Measurements from ENCODE around the gene MAGI3.

MAGI3 gene

DNA sequence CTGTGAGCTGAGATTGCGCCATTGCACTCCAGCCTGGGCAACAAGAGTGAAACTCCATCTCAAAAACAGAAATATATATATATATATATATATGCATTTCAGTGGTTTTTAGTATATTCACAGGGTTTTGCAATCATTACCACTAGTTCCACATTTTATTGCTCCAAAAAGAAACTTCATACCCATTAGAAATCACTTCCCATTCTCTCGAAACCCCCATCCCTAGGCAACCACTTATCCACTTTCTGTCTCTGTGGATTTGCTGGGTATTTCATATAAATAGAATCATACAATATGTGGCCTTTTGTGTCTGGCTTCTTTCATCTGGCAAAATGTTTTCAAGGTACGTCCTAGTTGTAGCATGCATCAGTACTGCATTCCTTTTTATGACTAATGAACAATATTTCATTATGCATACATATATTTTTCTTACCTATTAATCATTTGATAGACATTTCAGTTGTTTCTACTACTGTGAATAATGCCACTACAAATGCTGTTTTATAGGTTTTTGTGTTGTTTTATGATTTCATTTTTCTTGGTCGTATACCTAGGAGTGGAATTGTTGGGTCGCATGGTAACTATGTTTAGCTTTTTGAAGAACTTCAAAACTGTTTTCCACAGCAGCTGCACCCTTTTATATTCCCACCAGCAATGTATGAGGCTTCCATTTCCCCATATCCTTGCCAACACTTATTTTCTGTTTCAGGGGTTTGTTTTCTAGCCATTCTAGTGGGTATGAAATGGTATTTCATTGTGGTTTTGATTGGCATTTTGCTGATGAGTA is 273.0 kb downstream of the MAGI3 start:
- DNase-seq: no peak

GRCh38 chr1:113665071-113665470 is 274.8 kb downstream of the MAGI3 start:
- DNase-seq: no peak

DNA sequence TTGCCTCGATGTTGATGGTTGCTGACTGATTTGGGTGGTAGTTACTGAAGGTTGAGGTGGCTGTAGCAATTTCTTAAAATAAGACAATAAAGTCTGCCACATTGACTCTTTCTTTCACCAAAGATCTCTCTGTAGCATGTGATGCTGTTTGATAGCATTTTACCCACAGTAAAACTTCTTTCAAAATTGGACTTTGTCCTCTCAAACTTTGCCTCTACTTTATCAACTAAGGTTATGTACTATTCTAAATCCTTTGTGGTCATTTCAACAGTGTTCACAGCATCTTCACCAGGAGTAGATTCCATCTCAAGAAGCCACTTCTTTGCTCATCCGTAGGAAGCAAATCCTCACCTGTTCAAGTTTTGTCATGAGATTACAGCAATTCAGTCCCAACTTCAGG is 275.8 kb downstream of the MAGI3 start:
- no peak for DNase-seq

- DNase-seq: no peak
Measured at GRCh38 chr1:113669988-113670387, 279.7 kb downstream of the MAGI3 start.

DNA sequence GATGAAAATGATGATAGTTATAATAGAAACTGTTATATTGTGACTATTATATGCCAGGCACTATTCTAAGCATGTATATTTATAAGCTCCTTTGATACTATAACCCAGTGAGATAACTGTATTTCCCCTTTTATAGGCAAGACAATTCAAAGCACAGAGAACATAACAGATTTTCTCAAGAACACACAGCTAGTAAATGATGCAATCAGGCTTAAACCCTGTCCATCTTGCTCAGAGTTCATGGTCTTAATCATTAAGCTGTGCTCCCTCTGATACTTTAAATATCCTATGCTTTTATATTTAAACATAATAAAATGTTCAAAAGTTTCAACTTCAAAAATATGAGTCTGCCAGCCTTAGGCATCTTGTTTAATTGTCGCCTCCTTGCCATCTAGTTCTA is 280.3 kb downstream of the MAGI3 start:
- DNase-seq: no peak

GRCh38 chr1:113672491-113672890 is 282.2 kb downstream of the MAGI3 start:
- no peak for DNase-seq

DNA sequence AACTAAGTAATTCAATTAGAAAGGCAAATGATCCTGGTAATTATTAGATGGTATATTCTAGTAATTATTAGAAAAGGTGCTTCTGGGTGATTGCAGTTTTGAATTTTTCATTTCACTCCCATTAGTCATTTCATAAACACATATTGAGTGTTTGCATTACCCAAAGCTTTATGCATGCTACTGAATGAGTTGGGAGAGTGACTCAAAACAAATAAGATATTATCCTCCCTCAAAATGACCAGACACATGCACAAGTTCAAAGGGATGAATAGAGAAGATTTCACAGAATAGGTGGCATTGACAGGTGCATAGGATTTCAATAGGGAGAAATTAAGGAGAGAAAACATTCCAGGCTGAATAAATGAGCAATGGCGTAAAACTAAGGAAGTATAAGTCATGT is 284.3 kb downstream of the MAGI3 start:
- DNase-seq: no peak

- no peak for DNase-seq
Measured at GRCh38 chr1:113675302-113675701, 285.0 kb downstream of the MAGI3 start.

GRCh38 chr1:113676524-113676923 is 286.2 kb downstream of the MAGI3 start:
- no peak for DNase-seq

DNA sequence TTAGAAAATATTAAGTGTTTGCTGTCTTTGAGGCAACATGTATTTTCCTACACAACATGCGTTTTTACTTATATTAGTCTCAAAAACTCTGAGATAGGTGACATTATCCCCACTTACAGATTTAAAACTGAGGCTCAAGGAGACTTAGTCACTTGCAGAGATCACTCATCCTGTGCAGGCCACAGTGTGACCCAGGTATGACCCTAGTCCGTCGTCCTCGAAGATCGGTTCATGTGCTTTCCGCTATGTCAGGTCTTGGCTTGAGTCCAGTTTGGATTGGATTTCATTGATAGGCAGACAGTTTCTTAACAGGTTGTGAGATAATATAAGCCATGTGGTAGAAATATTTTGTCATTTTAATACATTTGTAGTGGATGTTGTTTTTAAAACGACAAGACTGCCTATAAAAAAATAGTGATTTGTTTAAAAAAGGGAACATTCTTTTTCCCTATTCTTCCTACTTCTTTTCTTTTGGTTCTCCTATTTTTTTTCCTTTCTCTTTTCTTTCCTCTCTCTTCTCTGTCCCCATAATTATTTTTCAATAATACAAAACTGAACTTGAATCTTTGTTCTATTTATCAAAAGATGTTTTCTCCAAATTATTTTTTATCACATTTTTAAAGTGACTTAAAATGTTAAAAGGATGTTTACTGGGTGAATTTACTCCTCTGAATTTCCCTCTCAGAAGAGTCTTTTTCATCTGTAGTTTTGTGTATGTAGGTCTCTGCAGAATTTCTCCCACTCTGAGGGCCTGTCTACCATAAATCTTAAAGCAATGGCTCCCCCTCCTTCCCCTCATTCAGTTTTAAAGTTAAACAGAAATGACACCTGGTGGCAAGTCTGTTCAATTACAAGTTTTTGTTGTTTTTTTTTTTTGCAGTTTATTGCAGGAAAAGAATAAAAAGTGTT is 287.2 kb downstream of the MAGI3 start:
- DNase-seq: no peak

DNA sequence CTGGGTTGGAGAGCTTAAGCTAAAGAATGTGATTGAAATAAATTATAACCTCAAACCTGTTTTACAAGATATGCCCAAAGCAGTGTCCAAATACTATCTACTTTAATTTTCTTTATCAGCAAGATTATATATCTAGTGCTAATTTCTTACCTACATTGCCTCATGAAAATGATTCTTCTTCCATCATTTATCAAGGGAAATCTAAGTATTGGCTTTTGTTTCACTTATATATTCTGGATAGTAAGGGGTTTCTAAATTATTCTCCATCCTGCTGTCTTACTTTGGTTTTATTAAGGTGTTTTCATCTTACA is 287.8 kb downstream of the MAGI3 start:
- DNase-seq: no peak

- DNase-seq: no peak
Measured at GRCh38 chr1:113681596-113682337, 291.5 kb downstream of the MAGI3 start.

DNA sequence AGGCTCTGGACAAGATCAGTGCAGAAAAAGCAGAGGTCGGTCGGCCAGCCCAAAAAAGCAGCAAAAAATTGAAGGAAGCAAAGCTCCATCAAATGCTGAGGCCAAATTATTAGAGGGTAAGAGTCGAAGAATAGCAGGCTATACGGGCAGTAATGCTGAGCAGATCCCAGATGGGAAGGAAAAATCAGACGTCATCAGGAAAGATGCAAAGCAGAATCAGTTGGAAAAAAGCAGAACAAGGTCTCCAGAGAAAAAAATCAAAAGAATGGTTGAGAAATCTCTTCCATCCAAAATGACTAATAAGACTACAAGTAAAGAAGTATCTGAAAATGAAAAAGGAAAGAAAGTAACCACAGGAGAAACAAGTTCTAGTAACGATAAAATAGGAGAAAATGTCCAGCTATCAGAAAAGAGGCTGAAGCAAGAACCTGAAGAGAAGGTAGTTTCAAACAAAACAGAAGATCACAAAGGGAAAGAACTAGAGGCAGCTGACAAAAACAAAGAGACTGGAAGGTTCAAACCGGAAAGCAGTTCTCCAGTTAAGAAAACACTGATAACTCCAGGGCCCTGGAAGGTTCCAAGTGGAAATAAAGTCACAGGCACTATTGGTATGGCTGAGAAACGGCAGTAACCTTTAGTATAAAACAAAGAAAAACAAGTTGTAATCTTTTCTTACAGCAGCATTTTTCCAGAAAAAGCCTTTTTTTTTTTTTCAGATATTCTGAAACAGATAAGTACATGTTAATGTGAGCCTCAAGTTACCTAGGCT is 293.3 kb downstream of the MAGI3 start:
- DNase-seq: no peak

DNA sequence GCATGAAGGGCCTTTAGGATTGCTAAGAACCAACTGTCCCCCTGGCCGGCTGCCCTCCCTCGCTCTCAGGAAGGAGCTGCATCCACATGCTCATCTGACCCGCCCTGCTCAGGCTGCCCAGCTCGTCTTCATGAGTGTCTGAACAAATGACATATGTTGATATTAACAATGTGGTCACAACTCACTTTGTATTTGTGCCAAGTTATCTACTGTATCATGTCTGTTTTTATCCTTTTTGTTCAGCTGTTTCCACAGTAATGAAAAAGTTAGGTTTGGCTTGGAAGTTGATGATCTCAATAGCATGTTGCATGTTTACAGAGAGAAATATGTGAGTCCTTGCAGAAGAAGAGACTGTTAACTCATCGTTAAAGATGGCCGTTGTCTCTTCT is 293.8 kb downstream of the MAGI3 start:
- DNase-seq: no peak

DNA sequence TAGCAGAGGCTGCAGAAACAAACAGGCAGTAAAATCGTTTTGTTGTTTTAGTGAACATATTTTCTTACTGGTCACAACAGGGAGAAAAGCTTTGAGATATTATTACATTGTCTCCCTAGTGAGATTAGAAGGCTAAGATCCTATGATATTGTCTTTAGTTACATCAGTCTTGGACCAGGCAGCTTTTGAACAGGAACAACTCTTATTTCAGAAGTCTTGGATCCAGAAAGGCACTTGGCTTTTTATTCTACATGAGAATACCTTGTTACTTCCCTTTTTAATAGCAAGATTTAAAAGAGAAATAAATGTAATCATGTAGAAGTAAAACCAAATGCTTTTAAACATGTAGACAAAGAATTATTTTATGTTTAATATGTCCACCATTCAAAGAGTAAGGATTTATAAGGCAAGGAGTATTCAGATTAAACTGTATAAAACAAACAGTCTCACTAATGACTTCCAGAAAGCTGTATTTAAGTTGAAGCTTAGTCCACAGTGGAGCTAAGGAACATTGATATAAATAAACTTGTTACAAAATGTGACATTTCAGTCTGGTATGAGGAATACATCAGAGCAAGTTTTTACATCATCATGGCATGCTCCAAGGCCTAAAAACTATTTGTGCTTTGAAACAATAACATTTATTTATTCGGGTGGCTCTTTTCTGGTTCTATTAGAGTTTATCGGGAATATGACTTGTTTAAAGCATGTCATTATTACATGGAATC is 296.7 kb downstream of the MAGI3 start:
- DNase-seq: no peak

DNA sequence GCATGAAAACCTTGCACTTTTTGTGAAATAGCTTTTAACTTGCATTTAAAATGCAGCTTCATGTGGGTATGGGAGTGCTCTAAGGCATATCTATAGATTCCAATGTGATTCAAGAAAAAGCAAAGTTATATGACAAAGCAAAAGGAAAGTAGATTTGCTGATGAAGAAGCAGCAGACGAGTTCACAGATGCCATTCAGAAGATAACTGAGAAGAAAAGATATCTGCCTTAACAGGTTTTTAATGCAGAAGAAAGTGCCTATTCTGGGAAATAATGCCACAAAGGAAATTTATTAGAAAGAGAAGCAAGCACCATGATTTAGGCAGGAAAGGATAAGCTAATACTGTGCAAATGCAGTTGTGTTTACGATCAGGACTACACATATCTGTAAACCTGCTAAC is 300.9 kb downstream of the MAGI3 start:
- no peak for DNase-seq

- no peak for DNase-seq
Measured at GRCh38 chr1:113692342-113692741, 302.0 kb downstream of the MAGI3 start.

GRCh38 chr1:113692824-113693431 is 302.6 kb downstream of the MAGI3 start:
- no peak for DNase-seq

DNA sequence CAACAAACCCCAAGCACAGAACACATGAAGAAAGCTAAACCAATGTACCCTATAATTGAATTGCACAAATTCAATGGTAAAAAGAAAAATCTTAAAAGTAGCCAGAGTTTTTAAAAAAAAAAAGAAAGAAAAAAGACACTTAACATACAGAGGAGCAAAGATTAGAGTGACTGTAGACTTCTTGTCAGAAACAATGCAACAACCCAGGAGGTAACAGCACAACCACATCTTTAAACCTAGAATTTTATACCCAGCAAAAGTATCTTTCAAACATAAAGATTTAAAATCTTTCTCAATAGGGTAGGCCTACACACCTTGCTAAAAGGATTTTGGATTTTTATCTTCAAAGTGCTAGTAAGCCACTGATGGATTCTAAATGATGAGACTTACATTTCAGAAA is 304.6 kb downstream of the MAGI3 start:
- DNase-seq: no peak

DNA sequence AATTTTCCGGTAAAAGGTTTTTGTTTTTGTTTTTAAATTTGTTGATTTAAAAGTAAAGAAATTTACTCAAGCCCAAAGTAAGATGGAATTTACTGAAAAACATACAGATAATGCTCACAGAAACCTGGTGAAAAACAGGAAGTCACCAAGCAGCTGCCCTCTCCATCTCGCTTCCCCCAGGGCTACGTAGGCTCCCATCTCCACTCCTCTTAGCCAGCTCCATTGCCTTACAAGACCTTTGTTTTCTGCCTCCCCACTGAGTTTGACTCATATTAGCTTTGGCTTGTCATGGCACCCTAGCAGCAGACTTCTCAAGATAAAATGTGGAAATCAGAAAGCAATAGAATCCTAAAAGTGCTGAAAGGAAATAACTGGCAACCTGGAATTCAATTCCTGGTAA is 311.1 kb downstream of the MAGI3 start:
- no peak for DNase-seq

DNA sequence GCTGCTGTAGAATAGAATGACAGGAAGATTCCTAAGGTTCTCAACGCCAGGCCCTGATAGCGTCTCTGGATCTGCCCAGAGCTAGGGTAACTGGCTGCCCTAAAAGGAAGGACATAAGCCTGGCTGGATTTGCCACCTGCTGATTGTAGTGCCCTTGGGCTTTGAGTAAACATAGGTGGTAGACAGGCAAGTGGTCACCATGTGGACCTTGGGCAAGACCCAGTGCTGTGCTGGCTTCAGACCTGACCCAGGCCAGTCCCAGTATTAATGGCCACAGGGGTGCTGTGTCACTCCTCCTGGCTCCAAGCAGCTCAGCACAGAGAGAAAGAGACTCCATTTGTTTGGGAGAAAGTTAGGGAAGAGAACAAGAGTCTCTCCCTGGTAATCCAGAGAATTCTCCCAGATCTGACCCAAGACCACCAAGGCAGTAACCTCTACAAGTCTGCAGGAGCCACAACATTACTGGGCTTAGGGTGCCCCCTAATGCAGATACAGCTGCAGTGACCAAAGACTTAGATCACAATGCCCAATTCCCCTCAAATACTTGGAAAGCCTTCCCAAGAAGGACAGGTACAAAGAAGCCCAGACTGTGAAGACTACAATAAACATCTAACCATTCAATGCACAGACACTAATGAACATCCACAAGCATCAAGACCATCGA is 324.4 kb downstream of the MAGI3 start:
- DNase-seq: no peak

Data from stimulated activated CD4-positive, alpha-beta T cell treated with anti-CD3 and anti-CD28 coated beads, Interleukin-4, amount 100 ng/mL, for 1 hour (primary cell).